Effector memory CD4-positive, alpha-beta T cell (primary cell): ENCODE measurements around the gene SERHL2.
"Not testable (repeated sequence)": the region's sequence is repeated elsewhere in the genome, so short reads cannot be mapped to it uniquely, and the experiment has no call there.

Experiments
- DNase-seq, 3 donors: peaks; one replicate each; pipeline ENCODE4 v3.0.0-alpha.2; 2020
- H3K27ac ChIP-seq: 2 replicates; pipeline ENCODE4 v1.7.0; 2013; ENCODE audit warnings: mild to moderate bottlenecking, low read length, moderate library complexity; ENCODE audit not compliant: insufficient read depth, poor library complexity, severe bottlenecking
- H3K27me3 ChIP-seq: replicated peaks from 2 replicates; pipeline ENCODE4 v1.7.0; 2013; ENCODE audit warnings: mild to moderate bottlenecking, low read length; ENCODE audit not compliant: insufficient read depth, control insufficient read depth, poor library complexity, severe bottlenecking
- H3K36me3 ChIP-seq: 2 replicates; pipeline ENCODE4 v1.7.0; 2013; ENCODE audit warnings: mild to moderate bottlenecking, low read length, moderate library complexity; ENCODE audit not compliant: control insufficient read depth, insufficient read depth
- H3K4me1 ChIP-seq: 2 replicates; pipeline ENCODE4 v1.7.0; 2013; ENCODE audit warnings: low read length, mild to moderate bottlenecking; ENCODE audit not compliant: control insufficient read depth, insufficient read depth, poor library complexity, severe bottlenecking
- H3K4me3 ChIP-seq: 2 replicates; pipeline ENCODE4 v1.7.0; 2013; ENCODE audit warnings: low read length, low read depth, mild to moderate bottlenecking; ENCODE audit not compliant: insufficient read depth, poor library complexity, severe bottlenecking
- H3K9me3 ChIP-seq: 2 replicates; pipeline ENCODE4 v1.7.0; 2013; ENCODE audit warnings: mild to moderate bottlenecking, low read length, moderate library complexity; ENCODE audit not compliant: control insufficient read depth
- total RNA-seq, 3 donors: gene quantifications; one replicate each; lab custom pipeline; 2026; lab: John Stamatoyannopoulos, UW

The SERHL2 gene
- 0.17 to 1.5 (median 0.70) reads per million in 3 donors for total RNA-seq

GRCh38 chr22:42553475-42554361 lies at the start of gene SERHL2:
TSS of gene SERHL2 (plus strand) at chr22:42553956. CDS start at chr22:42554021, 65 bp downstream.
- DNase-seq, result peak; percentile 72 to 86 (median 82)
- Histone ChIP-seq H3K9me3 (no peaks in the 10 kb centered on the region), H3K36me3 (no peaks in the 10 kb centered on the region), H3K4me1 (peaks cover 6% of the 10 kb centered on the region), H3K27ac (no peak within 1 kb of the TSS), H3K27me3 (no peaks in the 10 kb centered on the region), H3K4me3 (peak within 1 kb of the TSS; percentile 51)

DNA sequence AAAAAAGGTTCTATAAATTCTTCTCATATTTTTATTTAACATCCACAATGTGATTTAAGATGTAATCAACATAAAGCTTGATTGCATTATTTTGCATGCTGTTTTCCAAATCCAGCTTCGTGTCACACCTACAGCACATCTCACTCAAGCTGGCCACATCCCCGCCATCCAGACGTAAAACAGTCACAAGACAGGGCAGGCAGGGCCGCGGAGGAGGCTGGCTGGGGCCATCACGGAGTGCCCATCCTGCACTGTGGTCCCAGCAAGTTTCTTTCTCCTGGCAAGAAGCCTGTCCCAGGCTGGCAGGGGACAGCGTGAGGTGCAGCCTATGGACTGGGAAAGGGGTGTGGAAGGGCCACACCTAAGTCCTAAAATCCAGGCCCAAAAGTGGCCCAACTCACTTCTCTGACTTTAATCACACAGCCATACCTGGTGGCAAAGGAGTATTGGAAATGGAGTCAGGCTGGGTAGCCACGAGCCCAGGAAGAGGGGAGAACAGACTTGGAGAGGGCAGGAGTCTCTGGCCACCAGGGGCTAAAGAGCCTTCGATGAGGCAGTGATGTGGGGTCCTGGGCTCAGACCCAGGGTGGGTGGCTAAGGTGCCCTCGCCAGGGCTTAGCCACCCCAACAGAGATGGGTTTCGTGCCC lies 45.3 kb upstream of the SERHL2 start:
- H3K4me3 ChIP-seq, H3K27ac ChIP-seq, H3K27me3 ChIP-seq, H3K9me3 ChIP-seq, H3K36me3 ChIP-seq, DNase-seq, H3K4me1 ChIP-seq: not testable (repeated sequence)

GRCh38 chr22:42508975-42509364 lies 44.8 kb upstream of the SERHL2 start:
- H3K36me3 ChIP-seq, H3K9me3 ChIP-seq, H3K4me3 ChIP-seq, H3K4me1 ChIP-seq, H3K27ac ChIP-seq, DNase-seq, H3K27me3 ChIP-seq: not testable (repeated sequence)

- Histone ChIP-seq H3K27me3 (no peaks in the 10 kb centered on the region), H3K4me1 (no peaks in the 10 kb centered on the region), H3K27ac (no peak overlapping the region), H3K36me3 (no peaks in the 10 kb centered on the region), H3K9me3 (no peaks in the 10 kb centered on the region), H3K4me3 (no peak overlapping the region)
- no peak for DNase-seq
Measured at GRCh38 chr22:42509548-42509947, 44.2 kb upstream of the SERHL2 start.

DNA sequence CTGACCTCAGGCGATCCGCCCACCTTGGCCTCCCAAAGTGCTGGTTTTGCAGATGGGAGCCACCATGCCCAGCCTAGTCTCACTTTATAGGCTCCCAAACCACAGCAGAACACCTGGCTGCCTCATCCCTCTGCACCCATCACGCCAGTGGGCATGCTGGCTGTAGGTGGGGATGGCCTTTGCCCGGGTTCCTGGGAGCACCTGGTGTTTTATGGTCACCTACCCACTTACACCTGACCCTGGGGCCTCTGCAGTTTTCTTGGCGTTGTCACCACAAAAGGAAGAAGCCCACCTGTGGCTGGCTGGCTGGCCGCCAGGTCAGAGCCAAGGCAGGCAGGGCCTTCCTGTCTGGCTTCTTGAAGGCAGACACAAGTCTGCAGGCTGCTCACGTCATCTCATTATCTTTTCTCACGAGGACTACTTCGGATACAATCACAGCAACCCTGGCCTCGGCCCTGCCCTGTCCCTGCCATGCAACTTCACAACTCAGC lies 42.3 kb upstream of the SERHL2 start:
- no peaks in the 10 kb centered on the region for H3K27me3 ChIP-seq
- no peaks in the 10 kb centered on the region for H3K9me3 ChIP-seq
- no peak overlapping the region for H3K27ac ChIP-seq
- no peak for DNase-seq
- H3K36me3 ChIP-seq, result peaks cover 14% of the 10 kb centered on the region
- H3K4me1 ChIP-seq, result no peaks in the 10 kb centered on the region
- no peak overlapping the region for H3K4me3 ChIP-seq

DNA sequence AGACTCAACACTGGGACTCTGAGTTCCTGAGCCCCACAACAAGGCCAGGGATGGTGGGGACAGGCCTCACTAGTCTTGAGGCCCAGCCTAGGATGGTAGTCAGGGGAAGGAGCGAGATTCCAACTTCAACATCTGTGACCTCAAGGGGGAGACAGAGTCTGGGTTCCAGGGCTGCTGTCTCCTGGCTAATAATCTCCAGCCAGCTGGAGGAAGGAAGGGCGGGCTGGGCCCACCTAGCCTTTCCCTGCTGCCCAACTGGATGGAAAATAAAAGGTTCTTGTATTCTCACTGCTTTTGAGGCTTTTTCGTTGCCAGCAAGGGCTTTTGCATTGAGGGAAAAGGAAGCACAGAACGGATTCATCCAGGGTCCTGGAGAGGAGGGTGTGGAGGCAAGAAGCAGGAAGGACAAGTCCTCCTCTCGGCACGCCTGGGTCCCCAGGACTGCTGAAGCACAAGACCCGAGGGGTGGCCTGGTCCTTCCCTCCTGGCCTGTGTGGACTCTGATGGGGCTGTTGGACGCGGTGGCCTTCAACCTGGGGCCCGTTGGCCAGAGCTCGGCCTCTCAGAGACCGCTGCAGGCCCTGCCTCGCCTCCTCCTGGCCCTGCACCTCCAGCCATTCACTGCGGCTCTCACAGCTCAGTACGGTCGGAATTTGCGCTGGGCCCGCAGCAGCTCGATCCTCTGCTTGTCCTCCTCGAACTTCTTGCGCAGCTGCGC lies 41.3 kb upstream of the SERHL2 start:
- not testable (repeated sequence) for H3K27me3 ChIP-seq, H3K27ac ChIP-seq, H3K9me3 ChIP-seq, H3K4me3 ChIP-seq, H3K4me1 ChIP-seq, DNase-seq
- peaks cover 19% of the 10 kb centered on the region for H3K36me3 ChIP-seq

- H3K36me3 ChIP-seq, result peaks cover 19% of the 10 kb centered on the region
- H3K27me3 ChIP-seq, H3K4me3 ChIP-seq, H3K27ac ChIP-seq, H3K9me3 ChIP-seq, DNase-seq, H3K4me1 ChIP-seq: not testable (repeated sequence)
Measured at GRCh38 chr22:42514331-42514730, 39.4 kb upstream of the SERHL2 start.

DNA sequence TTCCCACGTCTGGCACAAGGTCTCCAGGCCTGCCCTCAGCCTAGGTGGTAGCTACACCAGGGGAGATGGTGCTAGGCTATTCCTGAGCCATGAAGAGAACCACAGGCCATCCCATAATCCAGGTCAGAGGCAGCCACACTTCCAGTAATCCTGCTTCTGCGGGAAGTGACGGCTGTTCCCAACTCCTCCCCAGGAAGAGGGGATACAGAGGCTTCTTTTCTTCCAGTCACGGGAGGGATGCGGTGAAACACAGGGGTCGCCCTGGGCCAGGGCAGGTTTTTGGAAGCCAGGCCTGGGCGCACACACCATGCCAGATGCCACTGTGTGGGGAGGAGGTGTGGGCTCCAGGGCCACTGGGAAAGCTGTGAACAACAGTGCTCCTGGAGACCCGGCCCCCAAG lies 38.5 kb upstream of the SERHL2 start:
- not testable (repeated sequence) for H3K4me3 ChIP-seq, H3K27ac ChIP-seq, DNase-seq, H3K4me1 ChIP-seq, H3K27me3 ChIP-seq, H3K9me3 ChIP-seq
- H3K36me3 ChIP-seq, result peaks cover 19% of the 10 kb centered on the region

- no peak for DNase-seq
- H3K4me3 ChIP-seq, result no peak overlapping the region
- no peaks in the 10 kb centered on the region for H3K9me3 ChIP-seq
- H3K4me1 ChIP-seq, result peaks cover 9% of the 10 kb centered on the region
- H3K27me3 ChIP-seq, result no peaks in the 10 kb centered on the region
- peaks cover 19% of the 10 kb centered on the region for H3K36me3 ChIP-seq
- no peak overlapping the region for H3K27ac ChIP-seq
Measured at GRCh38 chr22:42515896-42516295, 37.9 kb upstream of the SERHL2 start.
